ENCODE data around the gene ACSS1.

ACSS1 gene

DNA sequence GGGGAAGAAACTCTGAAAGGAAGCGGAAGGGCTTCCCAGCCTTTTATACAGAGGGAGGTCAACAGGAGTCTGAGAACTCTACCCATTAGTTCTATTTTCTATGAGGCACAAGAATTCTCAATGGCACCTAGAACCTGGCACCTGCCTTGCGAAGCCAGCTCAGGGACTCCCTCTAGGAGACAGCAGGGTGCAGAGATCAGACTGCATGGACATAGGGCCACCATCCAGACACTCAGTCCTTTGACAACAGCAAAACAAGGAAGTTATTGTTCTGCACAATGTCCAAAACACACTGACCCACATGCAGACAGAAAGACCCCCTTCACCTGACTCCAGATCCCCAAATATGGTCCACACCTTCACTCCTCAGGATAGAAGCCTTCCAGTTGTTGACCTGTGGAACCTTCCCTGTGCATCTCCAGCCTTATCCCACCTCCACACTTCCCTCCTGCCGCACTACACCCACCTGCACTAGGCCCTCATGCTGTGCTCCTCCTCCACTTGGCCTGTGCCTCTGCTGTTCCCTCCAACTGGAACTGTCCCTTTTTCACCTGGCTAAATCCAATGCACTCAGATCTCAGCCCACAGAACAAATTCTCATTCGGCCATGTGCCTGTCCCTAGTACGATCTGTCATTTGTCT lies 27.8 kb downstream of the ACSS1 start:
- no peak for DNase-seq

DNA sequence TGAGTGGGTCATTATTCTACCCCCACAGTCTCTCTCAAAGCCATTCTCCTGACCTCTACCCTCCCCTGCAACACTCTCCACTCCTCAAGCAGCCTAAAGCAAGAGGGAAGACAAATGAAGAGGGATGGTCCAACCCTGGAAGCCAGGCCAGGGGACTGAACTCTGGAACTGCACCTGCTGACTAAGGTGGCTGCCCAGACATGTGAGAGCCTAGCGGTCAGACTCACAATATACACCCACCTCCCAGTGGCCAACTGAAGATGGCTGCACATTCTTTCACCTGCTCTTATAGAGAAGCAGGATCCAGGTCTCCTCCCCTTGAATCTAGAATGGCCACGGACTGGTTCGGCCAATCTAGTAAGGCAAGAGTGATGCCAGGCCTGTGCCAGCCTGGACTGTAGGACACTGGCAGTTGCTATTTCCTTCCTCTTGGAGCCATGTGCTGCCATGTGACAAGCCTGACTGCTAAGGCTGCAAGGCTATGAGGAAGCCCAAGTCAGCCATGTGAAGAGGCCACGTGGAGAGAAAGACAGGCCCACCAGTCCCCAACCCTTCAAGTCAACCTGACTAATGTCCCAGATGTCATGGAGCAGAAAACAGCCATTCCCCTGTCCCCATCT lies 31.8 kb downstream of the ACSS1 start:
- no peak for DNase-seq

DNA sequence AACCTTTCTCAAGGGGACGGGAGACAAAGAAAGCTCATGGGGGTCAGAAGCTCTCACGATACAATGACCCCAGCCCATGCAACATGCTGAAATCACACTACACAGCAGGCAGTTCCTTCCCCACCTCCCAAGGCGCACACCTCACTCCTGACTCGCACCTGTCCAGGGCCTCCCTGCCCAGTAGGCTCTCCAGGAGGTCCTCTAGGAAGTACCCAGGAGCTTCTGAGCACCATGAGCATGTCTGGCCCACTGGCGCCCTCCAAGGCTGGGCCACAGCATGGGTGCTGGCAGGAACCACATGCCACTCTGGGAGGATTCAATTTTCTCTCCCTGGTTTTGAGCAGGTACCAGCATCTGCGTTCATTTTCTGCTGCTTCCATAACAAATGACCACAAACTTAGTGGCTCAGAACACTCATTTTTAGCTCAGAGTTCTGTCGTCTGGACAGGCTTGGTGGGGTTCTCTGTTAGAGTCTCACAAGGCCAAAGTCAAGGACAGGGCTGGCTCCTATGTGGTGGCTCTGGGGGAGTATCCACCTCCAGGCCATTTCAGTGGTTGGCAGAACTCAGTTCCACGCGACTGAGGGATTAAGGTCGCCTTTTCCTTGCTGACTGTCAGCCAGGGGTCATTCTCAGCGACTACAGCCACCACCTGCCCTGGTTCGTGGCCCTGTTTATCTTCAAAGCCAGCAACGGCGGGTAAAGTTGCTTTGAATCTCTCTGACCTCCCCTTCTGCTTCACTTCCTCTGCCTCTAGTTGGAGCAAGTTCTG lies 32.7 kb downstream of the ACSS1 start:
- DNase-seq, result no peak

DNA sequence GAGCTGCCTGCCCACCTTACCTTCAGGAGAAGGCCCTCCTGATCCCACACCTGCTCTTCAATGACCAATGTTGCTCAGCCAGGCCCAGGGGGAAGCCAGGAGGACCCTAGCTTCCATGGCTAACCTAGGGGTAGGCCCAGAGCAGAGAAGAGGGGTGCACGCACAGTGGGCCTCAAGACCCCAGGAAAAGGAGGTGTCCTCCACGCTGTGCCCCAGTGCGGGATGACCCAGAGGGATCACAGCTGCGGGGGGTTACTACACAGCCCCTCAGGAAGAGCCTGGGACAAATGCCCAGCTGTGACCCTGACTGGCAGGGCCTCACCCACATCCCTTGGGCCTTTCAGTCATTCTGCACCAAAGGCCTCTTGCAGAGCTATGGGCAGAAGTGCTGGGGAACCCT lies 33.8 kb downstream of the ACSS1 start:
- DNase-seq, result no peak

DNA sequence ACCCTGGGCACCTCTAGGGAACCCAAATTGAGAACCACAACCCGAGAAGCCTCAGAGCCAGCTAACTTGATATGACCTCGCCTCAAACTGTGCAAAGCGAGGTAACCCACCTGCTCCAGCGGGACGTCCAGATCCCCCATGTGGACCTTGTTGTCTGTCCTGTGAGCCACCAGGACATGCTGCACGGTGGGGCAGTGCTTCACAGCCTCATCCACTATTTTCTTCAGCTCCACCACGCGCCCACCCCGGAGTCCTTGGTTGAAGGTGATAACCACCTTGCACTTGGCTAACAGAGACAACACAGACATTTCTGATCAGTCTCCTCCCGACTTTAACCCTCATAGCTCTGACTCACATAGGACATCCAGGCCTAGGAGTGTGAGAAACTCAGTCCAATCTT lies 34.6 kb downstream of the ACSS1 start:
- DNase-seq, result no peak

DNA sequence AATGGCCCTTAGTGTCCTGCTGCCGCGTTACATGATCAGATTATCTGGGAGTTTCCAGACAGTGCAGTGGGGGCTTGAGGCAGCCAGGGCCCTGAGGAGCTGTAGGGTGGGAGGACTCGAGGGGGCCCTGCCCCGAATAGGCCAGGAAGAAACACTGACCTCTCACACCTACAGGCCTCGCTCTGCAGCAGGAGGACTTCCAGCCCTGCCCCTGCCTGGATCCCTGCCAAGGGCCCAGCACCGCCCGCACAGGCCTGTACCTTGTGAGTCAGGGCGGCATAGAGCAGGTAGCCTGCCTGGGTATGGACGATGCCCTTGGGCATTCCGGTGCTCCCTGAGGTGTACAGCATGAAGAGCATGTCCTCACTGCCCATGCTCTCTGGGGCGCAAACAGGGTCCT lies 35.3 kb downstream of the ACSS1 start:
- no peak for DNase-seq

DNA sequence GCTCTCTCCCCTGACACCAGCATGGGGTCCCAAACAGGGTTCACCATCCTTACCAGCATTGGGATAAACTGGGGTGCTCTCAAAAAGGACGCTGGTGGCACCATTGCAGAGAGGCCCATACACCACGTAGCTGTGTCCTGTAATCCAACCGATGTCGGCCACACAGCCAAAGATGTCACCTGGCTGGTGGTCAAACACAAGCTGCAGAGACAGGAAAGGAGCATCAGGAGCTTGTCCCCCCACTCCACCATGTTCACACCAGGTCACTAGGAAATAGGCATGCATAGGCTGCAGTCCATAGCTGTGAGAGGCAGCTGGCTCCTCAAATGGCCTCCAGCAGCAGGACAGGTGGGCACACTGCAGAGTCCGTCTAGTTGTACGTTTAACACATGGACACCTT lies 36.6 kb downstream of the ACSS1 start:
- DNase-seq, result no peak

DNA sequence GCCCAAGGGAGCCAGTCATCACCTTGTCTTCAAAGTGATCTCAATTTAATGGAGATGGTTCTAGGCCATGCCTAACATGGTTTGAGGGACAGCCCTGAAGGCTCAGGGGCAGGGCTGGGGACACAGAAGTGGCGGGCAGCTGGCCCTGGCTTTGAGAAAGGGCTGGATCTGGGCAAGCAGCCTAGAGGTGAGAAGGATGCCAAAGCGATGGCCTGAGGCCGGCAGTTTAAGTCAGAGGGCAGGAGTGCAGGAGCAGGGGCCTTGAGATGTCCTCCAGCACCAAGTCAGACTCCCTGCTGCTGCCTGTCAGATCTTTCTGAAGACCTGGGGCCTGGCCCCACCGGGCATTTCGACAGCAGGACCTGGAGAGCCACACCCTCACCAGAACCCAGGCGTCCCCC lies 37.0 kb downstream of the ACSS1 start:
- DNase-seq, result no peak

DNA sequence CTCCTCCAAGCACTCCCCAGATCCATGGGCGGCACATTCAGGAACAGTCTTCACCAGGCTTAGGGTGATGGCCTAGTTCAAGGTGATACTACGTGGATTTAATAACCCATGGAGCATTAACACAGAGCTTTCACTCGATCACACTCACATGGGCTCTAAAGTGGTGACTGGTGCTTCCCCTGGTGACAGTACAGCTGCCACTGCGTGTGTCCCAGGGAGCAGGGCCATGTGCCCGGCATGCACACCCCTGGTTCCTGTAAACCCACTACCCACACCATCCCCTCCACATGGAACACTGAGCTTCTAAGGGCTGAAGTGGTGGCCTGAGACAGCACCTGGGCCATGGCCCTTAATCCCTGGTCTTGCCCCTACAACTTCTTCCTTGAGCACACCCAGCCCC lies 37.6 kb downstream of the ACSS1 start:
- no peak for DNase-seq

DNA sequence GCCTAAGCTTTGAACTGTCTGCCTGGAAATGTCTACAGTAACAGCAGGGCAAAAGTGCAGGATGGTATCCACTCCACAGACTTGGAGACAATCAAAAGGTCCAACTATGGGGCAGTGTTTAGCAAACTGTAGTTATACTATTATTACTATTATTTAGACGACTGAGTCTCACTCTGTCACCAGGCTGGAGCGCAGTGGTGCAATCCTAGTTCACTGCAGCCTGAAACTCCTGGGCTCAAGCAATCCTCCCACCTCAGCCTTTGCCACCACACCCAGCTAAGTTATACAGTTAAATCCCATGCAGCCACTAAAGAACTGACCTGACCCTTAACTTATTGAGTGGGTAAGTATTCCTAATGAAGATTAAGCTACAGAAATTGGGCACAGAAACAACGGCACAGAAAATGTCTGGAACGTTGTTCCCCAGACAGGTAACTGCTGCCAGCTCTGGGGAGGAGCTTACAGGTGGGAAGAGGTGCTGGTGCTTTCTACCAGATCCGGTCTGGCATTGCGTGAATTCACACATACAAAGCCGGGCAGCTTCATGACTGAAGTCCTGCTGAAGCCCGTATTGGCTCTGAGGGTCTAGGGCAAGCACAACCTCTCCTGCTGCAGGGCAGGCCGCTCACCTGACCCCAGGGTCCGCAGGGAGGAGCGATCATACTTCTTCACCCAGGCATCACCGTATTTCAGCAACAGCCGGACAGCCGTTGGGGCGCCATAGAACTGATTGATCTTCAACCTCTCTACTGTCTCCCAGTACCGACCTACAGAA lies 38.4 kb downstream of the ACSS1 start:
- DNase-seq, result no peak

DNA sequence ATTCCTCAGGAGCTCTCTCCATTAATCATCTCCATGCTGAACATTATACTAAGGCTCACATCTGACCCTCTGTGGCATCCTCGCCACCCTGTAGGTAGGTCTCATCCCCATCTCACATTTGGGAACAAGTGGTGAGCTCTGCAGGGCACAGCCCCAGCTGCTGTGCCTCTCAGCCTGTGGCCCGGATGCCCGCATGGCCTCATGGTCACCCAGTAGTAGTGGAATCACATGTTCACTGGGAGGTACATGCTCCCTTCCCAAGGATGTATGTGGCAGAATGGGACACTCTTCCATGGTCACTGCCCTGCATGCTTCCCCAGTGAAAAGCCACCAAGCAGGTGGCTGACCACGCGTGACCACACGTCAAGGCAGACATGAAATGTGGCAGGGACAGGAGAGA lies 39.1 kb downstream of the ACSS1 start:
- DNase-seq, result no peak

DNA sequence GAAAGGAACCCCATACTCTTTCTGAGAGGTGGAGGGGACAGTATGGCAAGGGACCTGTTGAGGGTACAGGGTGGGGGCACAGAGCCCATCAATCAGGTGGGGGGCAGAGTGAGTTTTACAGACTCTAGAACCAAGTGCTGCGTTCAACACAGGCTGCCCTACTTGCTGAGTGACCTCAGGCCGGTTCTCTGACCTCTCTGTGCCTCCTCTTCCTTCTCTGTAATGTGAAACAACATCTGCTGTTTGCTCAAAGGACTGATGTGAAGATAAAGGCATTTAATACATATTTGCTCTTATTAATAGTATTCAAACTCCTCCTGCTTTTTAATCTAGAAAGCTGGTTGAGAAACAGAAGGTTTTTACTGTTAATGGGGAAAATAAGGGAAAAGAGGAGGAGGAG lies 39.5 kb downstream of the ACSS1 start:
- no peak for DNase-seq

DNA sequence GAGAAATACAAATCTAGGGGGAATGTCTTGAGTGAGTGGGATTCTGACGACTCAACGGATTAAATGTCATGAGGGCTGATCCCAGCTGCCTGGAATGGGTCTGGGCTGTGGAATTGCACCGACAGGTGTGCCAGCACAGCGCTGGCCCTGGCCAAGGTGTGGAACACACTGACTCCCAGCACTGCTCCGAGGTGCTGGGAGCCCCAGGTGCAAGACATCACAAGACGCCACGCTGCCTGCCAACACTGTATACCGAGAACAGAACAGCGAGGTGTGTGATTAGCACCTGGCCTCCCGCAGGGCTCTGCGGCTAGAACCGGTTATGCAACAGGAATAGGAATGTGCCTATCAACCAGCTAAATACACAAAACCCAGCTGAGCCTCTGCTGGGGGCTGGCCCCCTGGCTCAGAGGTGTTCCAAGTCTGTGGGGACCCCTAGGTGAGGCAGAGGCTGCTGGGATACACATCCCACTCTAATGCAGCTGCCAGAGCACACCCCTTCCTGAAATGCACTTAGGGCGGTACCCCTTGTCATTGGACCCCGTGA lies 40.6 kb downstream of the ACSS1 start:
- no peak for DNase-seq

DNA sequence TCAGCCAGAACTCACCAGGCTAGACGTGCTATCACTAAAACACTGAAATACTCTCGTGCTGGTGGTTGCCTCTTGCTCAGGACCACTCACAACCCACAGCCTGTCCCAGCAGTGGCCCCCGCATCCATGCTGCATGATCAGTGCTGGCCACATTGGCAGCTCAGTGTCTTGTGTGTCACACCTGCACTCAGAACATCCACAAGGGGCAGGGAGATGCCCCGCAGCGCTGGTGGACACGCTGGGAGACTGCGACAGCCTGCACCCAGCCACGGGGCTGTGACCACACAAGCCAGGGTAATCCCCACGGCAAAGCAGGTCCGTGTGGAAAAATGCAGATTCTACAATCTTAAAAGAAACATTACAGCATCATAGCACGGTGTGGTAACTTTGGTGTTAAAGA lies 41.5 kb downstream of the ACSS1 start:
- no peak for DNase-seq

DNA sequence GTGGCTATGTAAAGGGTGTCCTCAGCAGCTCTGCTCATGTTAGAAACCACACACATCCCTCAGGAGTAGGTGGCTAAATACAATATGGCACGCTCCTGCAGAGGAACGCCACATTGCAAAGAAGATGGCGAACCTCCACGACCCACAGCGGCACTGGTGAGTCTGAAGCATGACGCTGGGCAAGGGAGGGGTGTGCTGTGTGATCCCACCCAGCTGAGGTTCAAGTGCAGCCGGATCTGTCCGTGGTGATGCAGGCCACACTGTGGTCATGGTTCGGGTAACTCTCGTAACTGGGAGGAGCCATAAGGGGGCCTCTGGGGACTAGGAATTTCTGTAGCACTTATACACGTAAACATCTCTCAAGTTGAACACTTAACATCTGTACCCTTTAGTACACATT lies 42.0 kb downstream of the ACSS1 start:
- no peak for DNase-seq

DNA sequence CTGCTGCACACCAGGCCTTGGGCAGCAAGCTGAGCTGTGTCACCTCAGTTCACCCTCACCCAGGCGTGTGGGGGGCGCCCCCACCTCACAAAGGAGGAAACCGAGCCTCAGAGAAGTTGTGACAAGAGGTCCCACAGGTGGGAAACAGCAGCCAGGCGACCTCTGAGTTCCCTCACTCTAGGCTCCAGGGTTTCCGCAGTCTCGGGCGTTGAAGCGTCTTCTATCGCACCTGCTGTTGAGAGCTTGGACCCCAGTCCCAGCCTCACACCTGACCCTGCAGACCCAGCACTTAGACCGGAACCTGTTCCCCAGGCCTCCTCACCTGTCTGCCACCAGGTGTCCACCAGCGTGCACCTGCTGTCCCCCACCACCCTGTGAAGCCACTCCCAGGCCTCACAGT lies 43.1 kb downstream of the ACSS1 start:
- DNase-seq, result no peak

DNA sequence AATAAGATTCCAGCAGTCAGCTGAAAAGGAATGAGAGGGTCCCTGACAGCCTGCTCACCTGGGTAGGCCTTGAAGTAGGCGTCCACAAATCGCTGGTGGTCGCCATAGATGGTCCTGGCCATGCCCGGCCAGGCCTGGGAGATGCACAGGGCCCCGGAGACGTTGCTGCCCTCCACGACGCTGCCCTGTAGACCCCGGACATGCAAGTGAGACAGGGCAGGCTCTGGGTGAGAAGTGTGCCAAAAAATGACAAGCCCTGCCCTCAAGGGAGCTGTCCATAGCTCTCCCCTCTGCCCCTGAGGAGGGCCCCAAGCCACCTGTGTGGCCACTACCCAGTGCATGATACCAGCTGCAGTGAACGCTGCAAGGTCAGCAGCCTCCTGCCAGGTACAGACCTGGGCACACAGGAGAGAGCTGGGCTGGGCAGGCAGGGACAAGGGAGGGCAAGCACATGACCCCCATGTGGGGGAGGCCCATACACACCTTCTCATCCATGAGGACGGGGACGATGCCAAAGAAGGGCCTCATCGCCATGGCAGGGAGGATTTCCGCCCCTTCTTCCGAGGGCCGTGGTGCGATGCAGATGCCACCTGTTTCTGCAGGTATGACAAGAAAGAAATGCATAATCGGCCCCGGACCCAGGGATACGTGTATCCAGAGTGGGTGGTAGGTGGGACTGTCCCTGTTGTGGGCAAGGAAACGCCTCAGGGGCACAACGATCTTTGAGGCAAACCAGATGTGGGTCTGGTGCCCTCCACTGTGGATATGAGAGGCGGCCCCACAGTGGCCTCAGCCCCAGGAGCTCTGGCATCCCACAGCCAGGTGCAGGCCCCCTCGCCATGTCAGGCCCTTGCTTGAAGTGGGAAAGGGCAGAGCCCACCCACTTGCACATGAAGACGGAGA lies 44.2 kb downstream of the ACSS1 start:
- DNase-seq, result no peak

DNA sequence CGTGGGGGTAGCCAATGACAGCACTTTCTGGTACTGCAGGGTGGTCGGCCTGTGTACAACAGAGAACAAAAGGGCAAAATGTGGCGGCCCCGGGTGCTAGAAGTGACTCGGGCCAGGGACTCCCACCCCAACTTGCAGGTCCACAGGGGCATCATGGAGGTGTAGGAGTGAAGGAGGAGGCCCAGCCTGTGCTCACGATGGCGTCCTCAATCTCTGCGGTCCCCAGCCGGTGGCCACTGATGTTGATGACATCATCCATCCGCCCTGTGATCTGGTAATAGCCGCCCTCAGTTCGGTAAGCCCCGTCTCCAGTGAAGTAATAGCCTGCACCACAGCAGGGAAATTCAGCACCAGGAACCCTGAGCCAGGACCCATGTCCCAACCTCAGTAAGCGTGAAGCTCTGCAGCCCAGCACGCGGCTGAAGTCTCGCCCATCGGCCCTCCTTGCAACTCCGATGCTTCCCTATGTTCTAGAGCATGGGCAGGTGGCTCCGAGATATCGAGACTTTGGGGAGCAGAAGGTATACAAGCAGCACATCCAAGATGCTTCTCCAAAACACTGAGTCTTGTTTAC lies 45.2 kb downstream of the ACSS1 start:
- DNase-seq, result no peak

DNA sequence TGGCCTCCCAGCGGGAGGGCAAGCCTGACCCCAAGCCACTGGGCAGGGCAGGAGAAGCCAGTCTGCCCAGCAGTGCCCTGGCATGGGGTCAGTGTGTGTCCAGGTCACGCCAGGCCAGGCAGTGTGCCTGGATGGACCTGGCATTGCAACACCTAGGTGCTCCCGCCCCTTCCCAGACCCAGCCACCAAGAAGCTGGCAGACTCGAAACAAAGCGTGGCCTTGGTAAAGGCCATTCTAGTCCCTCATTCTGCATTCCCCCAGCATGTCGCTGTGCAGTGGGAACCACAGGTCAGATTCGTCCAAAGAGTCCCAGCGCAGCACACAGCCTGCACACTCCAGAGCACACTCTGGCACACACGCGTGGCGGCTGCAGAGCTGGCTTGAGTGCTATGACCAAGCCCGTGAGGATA lies 46.1 kb downstream of the ACSS1 start:
- no peak for DNase-seq

DNA sequence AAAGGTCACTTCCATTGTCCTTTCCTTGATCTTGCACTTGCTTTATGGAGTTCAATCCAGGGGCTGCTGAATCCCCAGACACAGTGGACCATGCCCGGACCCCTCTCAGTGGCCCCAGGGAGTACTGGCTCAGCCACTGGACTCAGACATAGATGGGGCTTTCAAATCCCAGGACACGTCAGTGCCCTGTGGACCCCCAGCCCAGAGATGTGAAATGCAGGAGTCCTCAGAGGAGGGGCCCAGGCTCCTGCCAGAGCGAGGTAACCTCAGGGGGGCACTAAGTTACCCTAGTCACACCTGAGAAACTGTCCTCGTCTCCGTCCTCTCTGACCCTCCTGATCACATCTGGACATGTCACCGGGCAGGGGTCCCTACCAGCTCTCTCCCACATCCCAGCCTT lies 46.7 kb downstream of the ACSS1 start:
- no peak for DNase-seq

DNA sequence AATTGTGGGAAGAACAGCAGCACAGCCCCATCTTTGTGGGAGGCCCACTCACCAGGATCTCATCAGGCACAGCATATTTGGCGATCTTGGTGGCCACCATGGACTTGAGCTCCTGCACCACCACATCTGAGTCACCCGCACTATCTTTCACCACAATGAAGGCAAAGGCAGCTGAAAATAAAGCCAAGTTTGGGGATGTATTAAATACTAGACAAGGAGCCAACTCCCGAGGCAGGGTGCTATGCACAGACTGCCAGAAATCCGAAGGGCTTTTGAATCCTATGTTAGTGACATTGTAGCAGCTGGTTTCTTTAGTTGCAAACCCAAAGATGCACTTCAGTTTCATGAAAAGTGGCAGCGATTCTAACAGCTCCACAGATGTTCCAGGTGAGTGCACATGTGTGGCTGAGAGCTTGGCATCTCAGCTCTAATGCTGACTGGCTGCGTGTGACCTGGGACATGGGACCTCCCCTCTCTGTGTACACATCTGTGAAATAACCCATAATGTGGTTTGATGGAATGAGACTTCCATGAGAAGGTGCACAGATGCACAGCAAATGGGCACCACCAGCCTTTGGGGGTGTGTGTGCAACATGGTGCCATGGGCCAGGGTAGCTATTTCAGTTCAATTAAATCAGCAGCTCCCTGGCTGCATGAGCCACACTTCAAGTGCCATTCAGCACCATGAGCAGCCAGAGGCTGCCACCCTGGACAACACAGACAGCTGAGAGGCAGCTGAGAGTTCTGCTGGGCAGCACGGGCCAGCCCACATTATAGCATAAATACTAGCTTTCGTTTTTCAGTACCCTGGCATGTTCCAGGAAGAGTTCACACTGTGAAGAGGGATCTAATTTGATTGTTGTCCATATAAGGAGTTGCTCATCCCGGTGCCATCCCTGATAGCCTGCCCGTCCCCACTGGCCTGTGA lies 48.5 kb downstream of the ACSS1 start:
- DNase-seq, result no peak
